HG03097 (cell line): ENCODE data around the gene LBHD1.
"Not testable (repeated sequence)": the region's sequence is repeated elsewhere in the genome, so short reads cannot be mapped to it uniquely, and the experiment has no call there.

Experiments used
- ATAC-seq: cut with Tn5 transposase; IDR thresholded peaks from one replicate; pipeline ENCODE4 v1.9.1; 2021; ENCODE audit not compliant: unreplicated experiment, low FRiP score

Gene LBHD1

GRCh38 chr11:62621567-62622470 is 50.2 kb downstream of the LBHD1 start, which contains the start of gene B3GAT3:
Gene B3GAT3 (minus strand): TSS chr11:62621986. CDS start chr11:62621947, 39 bp downstream.
- ATAC-seq: peak; percentile 95

GRCh38 chr11:62621027-62621566 is 51.0 kb downstream of the LBHD1 start:
- ATAC-seq: no peak

GRCh38 chr11:62616957-62617356 is 55.1 kb downstream of the LBHD1 start:
- ATAC-seq: not testable (repeated sequence)

- ATAC-seq: no peak
Observed at GRCh38 chr11:62615521-62615920, 56.5 kb downstream of the LBHD1 start.

GRCh38 chr11:62614275-62614674 is 57.8 kb downstream of the LBHD1 start:
- no peak for ATAC-seq

- no peak for ATAC-seq
Observed at GRCh38 chr11:62613291-62613778, 58.7 kb downstream of the LBHD1 start.
